Measurements from ENCODE around the gene TUBB3. TPM values are rescaled to one million over a fixed set of nuclear protein-coding genes. Genes with fewer than 3 reads are reported as not detected.

Gene TUBB3
- total and polyA plus RNA-seq, 2 donors (not counting 1 experiment from before 2014, with no cell fraction given), result 0.34 to 4.4 TPM

DNA sequence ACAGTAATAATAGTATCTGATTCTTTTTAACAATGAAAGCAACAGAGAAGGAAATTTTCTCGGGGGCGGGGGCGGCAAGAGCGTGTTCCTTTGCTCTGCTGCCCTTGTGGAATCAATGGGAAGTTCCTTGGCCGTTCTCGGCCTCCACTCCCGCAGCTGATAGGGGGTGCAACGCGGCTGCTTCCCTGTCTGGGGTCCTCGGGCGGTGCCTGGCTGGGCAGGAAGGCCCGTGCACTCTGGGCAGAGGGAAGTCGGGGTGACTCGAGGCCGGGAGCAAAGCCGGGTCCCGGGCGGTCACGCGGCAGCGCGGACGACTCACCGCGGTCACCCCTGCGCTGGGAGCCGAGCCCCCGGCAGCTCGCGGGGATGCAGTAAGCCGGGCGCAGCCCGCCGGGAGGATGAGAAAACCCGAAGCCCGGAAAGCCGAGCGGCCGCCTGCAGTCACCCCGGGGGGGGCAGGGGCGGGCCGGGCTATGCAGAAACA, 2.5 kb downstream of the TUBB3 start:
- Mint-ChIP-seq H3K4me1 (peaks cover 37% of the 10 kb centered on the region), H3K27me3 (peaks cover 19% of the 10 kb centered on the region), H3K9me3 (ENCODE audit: insufficient read depth) (no peaks in the 10 kb centered on the region), H3K4me3 (peak overlapping the region; percentile 19), H3K27ac (no peak overlapping the region)
- 2% methylated on average over 42 of the region's 42 CpGs for WGBS (ENCODE audit: insufficient coverage)
- Histone ChIP-seq H2AFZ (ENCODE audit: insufficient read depth, low read depth, low read length, poor library complexity, severe bottlenecking) (no peak overlapping the region), H4K20me1 (ENCODE audit: control insufficient read depth, insufficient read depth, low read length, poor library complexity, severe bottlenecking) (peaks cover 34% of the 10 kb centered on the region), H3K4me2 (replicated peaks; ENCODE audit: low read depth, low read length, poor library complexity, severe bottlenecking) (peak overlapping the region; percentile 80), H3K4me3 (ENCODE audit: control extremely low read depth in 1 of 5, extremely low read depth in 1 of 5, insufficient read depth in 1 of 5, low read depth in 2 of 5, low read length in 4 of 5) (peak overlapping the region in 3 of 5 experiments; percentile 15 to 39 (median 36)), H3K4me1 (ENCODE audit: control insufficient read depth in 2 of 2, insufficient read depth in 2 of 2, low read length in 2 of 2) (peaks cover 50 to 51% of the 10 kb centered on the region in 2 donors), H3K27me3 (replicated peaks in 1 of 4; ENCODE audit: control extremely low read depth in 1 of 4, control insufficient read depth in 3 of 4, insufficient read depth in 4 of 4, low read length in 3 of 4) (peaks cover 0 to 77% (median 38%) of the 10 kb centered on the region in 4 experiments), H3K79me2 (ENCODE audit: control insufficient read depth, insufficient read depth, low read length) (no peaks in the 10 kb centered on the region), H3K9ac (ENCODE audit: low read length) (peak overlapping the region; percentile 29), H3K27ac (ENCODE audit: low read length in 2 of 2) (no peak overlapping the region), H3K36me3 (replicated peaks in 1 of 2; ENCODE audit: control extremely low read depth in 1 of 2, control insufficient read depth in 1 of 2, extremely low read depth in 1 of 2, insufficient read depth in 2 of 2, low read length in 1 of 2) (no peaks in the 10 kb centered on the region), H3K9me3 (ENCODE audit: control extremely low read depth in 1 of 3, control insufficient read depth in 2 of 3, insufficient read depth in 1 of 3, low read length in 2 of 3) (peaks cover 0 to 54% (median 0%) of the 10 kb centered on the region in 3 donors)
- POLR2A ChIA-PET, result interaction anchor here (0.7 kb wide), 1 partner anchor 14 kb away, joined by 5 read pairs; no protein-coding TSS in a partner anchor
- intact Hi-C loops (cut with micrococcal nuclease), result loop anchor here (10.0 kb wide), 1 partner anchor 89 kb away; the partner anchor contains the start of gene DBNDD1
- TF ChIP-seq, protein P1, sequence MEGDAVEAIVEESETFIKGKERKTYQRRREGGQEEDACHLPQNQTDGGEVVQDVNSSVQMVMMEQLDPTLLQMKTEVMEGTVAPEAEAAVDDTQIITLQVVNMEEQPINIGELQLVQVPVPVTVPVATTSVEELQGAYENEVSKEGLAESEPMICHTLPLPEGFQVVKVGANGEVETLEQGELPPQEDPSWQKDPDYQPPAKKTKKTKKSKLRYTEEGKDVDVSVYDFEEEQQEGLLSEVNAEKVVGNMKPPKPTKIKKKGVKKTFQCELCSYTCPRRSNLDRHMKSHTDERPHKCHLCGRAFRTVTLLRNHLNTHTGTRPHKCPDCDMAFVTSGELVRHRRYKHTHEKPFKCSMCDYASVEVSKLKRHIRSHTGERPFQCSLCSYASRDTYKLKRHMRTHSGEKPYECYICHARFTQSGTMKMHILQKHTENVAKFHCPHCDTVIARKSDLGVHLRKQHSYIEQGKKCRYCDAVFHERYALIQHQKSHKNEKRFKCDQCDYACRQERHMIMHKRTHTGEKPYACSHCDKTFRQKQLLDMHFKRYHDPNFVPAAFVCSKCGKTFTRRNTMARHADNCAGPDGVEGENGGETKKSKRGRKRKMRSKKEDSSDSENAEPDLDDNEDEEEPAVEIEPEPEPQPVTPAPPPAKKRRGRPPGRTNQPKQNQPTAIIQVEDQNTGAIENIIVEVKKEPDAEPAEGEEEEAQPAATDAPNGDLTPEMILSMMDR (IDR thresholded peaks at IDR 0.05), result no peak
- TF ChIP-seq EZH2 (IDR thresholded peaks at IDR 0.05; ENCODE audit: borderline replicate concordance, insufficient read depth, low read depth, low read length, poor library complexity, severe bottlenecking), result no peak
- DNase-seq (no peak), ATAC-seq (ENCODE audit: low read depth) (no peak)
- CTCF ChIA-PET, result no interaction called here

DNA sequence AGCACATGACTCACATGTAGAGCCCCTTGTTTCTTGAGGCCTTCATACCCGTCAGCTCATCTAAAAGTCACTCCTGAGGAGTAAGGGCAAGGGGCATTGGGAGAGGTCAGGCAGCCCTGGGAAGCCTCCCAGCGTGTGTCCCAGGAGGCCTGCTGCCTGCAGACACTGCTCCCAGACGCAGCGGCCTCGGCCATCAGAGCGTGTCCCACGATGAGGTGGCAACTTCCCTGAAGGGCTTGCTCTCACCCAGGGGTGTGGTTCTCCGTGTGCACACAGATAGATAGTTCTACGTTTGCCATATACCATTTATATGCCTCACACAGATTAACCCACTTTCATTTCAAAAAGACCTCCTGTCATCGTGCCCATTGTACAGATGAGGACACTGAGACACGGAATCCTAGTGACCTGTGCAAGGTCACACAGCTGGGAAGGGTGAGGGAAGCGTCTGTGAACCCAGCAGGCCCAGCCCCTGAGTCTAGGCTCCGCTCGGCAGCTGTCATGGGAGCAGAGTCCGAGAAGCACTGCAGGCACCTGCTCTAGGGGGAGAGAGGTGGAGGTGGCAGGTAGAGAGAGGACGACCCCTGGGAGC, 8.3 kb downstream of the TUBB3 start:
- H3K4me3 ChIP-seq (ENCODE audit: control extremely low read depth in 1 of 5, extremely low read depth in 1 of 5, insufficient read depth in 1 of 5, low read depth in 2 of 5, low read length in 4 of 5), result no peak overlapping the region
- ATAC-seq (ENCODE audit: low read depth), result no peak
- peaks cover 17% of the 10 kb centered on the region for H3K27me3 Mint-ChIP-seq
- H3K36me3 ChIP-seq (replicated peaks in 1 of 2; ENCODE audit: control extremely low read depth in 1 of 2, control insufficient read depth in 1 of 2, extremely low read depth in 1 of 2, insufficient read depth in 2 of 2, low read length in 1 of 2), result no peaks in the 10 kb centered on the region
- peaks cover 2 to 15% of the 10 kb centered on the region in 2 donors for H3K4me1 ChIP-seq (ENCODE audit: control insufficient read depth in 2 of 2, insufficient read depth in 2 of 2, low read length in 2 of 2)
- no peaks in the 10 kb centered on the region for H3K79me2 ChIP-seq (ENCODE audit: control insufficient read depth, insufficient read depth, low read length)
- no peak for DNase-seq
- no peak overlapping the region for H3K27ac ChIP-seq (ENCODE audit: low read length in 2 of 2)
- no peak overlapping the region for H2AFZ ChIP-seq (ENCODE audit: insufficient read depth, low read depth, low read length, poor library complexity, severe bottlenecking)
- intact Hi-C loops (cut with micrococcal nuclease), result no loop called here
- no peak overlapping the region for H3K4me2 ChIP-seq (replicated peaks; ENCODE audit: low read depth, low read length, poor library complexity, severe bottlenecking)
- ChIA-PET CTCF (no interaction called here), POLR2A (no interaction called here)
- whole genome bisulfite sequencing (ENCODE audit: insufficient coverage), result 61% methylated on average over 15 of the region's 16 CpGs
- H3K27me3 ChIP-seq (replicated peaks in 1 of 4; ENCODE audit: control extremely low read depth in 1 of 4, control insufficient read depth in 3 of 4, insufficient read depth in 4 of 4, low read length in 3 of 4), result peaks cover 0 to 31% (median 14%) of the 10 kb centered on the region in 4 experiments
- no peak for TF ChIP-seq EZH2 (IDR thresholded peaks at IDR 0.05; ENCODE audit: borderline replicate concordance, insufficient read depth, low read depth, low read length, poor library complexity, severe bottlenecking)
- H3K27ac Mint-ChIP-seq, result no peak overlapping the region
- H3K4me1 Mint-ChIP-seq, result peaks cover 18% of the 10 kb centered on the region
- H3K9me3 Mint-ChIP-seq (ENCODE audit: insufficient read depth), result no peaks in the 10 kb centered on the region
- no peak overlapping the region for H3K4me3 Mint-ChIP-seq
- H4K20me1 ChIP-seq (ENCODE audit: control insufficient read depth, insufficient read depth, low read length, poor library complexity, severe bottlenecking), result peaks cover 4% of the 10 kb centered on the region
- H3K9ac ChIP-seq (ENCODE audit: low read length), result no peak overlapping the region
- peaks cover 0 to 19% (median 0%) of the 10 kb centered on the region in 3 donors for H3K9me3 ChIP-seq (ENCODE audit: control extremely low read depth in 1 of 3, control insufficient read depth in 2 of 3, insufficient read depth in 1 of 3, low read length in 2 of 3)

Data from B cell (primary cell).